T-helper 2 cell treated with Interferon-gamma antibody and Interleukin-4, amounts not matched to agents 100 ng/mL and 5 ng/mL, for 36 hours (primary cell): ENCODE data around the gene USP12. TPM values are rescaled to one million over a fixed set of nuclear protein-coding genes. Genes with fewer than 3 reads are reported as not detected.

Experiments
- intact Hi-C: fragments of 100-400 bp; cut with micrococcal nuclease; formaldehyde crosslinking; loops from one replicate; pipeline ENCODE4 v1.15.1; 2023
- total RNA-seq: library from RNA; stranded (reverse); gene quantifications from 2 replicates; pipeline ENCODE4 v1.2.3, GENCODE V29; 2022

USP12 gene
- total RNA-seq, 1 donor from 2014 or later: 21.9 TPM

- intact Hi-C loops: no loop called here
Observed at GRCh38 chr13:27038323-27038722, 133.3 kb downstream of the USP12 start.

GRCh38 chr13:27037571-27037970 lies 134.0 kb downstream of the USP12 start:
- intact Hi-C loops: no loop called here

GRCh38 chr13:27037171-27037570 lies 134.4 kb downstream of the USP12 start:
- intact Hi-C loops: no loop called here

- intact Hi-C loops: no loop called here
Observed at GRCh38 chr13:27036236-27036981, 135.2 kb downstream of the USP12 start.

- intact Hi-C loops: no loop called here
Observed at GRCh38 chr13:27035892-27036235, 135.7 kb downstream of the USP12 start.

- intact Hi-C loops: no loop called here
Observed at GRCh38 chr13:27034678-27035111, 136.9 kb downstream of the USP12 start.

- intact Hi-C loops: no loop called here
Observed at GRCh38 chr13:27028683-27029480, 142.7 kb downstream of the USP12 start.

GRCh38 chr13:27027086-27027667 lies 144.4 kb downstream of the USP12 start:
- intact Hi-C loops: no loop called here

- intact Hi-C loops: no loop called here
Observed at GRCh38 chr13:27026396-27026795, 145.2 kb downstream of the USP12 start.

- intact Hi-C loops: no loop called here
Observed at GRCh38 chr13:27024776-27025492, 146.7 kb downstream of the USP12 start.

- intact Hi-C loops: no loop called here
Observed at GRCh38 chr13:27024074-27024461, 147.5 kb downstream of the USP12 start.

- intact Hi-C loops: no loop called here
Observed at GRCh38 chr13:27023385-27024073, 148.1 kb downstream of the USP12 start.

GRCh38 chr13:27022571-27023311 lies 148.9 kb downstream of the USP12 start:
- intact Hi-C loops: no loop called here

GRCh38 chr13:27020415-27020814 lies 151.2 kb downstream of the USP12 start:
- intact Hi-C loops: no loop called here

GRCh38 chr13:27018882-27019281 lies 152.7 kb downstream of the USP12 start:
- intact Hi-C loops: no loop called here

GRCh38 chr13:27018344-27018861 lies 153.2 kb downstream of the USP12 start:
- intact Hi-C loops: no loop called here

GRCh38 chr13:27016875-27017274 lies 154.7 kb downstream of the USP12 start:
- intact Hi-C loops: no loop called here
